Pulmonary artery endothelial cell (primary cell): ENCODE results near the gene SLC5A11. TPM values are rescaled to one million over a fixed set of nuclear protein-coding genes. Genes with fewer than 3 reads are reported as not detected.

Source experiments
- total RNA-seq: library from RNA; depleted of rRNA; stranded (reverse); fragments of >200 nt; gene quantifications from 2 replicates; pipeline ENCODE4 v1.2.3, GENCODE V29; 2014

Gene SLC5A11
- total RNA-seq, 1 donor from 2014 or later = not detected

Other genes with a start within 250 kb of the SLC5A11 start
- 24.3 and 49.0 TPM in 2 replicates for gene TNRC6A, start 116.3 kb upstream of the SLC5A11 start, total RNA-seq
- 27.5 and 34.9 TPM in 2 replicates for gene ARHGAP17, start 169.4 kb downstream of the SLC5A11 start, total RNA-seq